ENCODE measurements around the gene DTX4. TPM values are rescaled to one million over a fixed set of nuclear protein-coding genes. Genes with fewer than 3 reads are reported as not detected.

The DTX4 gene
- polyA plus RNA-seq, 1 donor from 2014 or later: 31.4 TPM

DNA sequence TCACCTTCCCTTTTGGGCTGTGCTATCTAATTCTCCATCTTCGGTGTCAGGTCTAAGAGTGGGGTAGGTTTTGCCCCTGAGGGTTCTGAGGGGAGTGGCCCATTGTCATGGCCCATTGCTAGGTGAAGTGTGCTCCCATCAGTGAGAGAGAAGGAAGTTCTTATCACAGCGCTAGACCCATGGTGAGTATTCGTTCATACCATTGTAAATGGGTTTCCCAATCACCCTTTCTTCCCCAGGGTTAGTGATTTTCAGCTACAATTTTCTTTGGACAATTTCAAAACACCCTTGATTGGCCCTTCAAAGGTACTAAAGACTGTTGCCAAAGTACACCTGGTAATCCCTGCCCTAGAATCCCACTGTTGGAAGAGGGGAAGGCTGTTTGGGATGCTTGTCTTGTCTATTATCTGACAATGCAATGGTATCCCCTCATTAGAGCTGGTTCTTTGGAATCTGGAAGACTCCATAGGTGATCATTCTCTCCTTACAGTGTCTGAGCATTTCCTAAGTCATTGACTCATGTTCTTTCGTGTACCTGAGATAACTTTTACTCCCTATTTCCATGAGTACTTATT, 20.6 kb downstream of the DTX4 start:
- TF ChIP-seq TAF1 (IDR thresholded peaks at IDR 0.05; ENCODE audit: low read depth) (no peak), POLR2AphosphoS5 (IDR thresholded peaks at IDR 0.05) (no peak), EZH2 (IDR thresholded peaks at IDR 0.05; ENCODE audit: borderline replicate concordance, insufficient read depth, low read length, poor library complexity, severe bottlenecking) (no peak), SMC3 (conservative IDR thresholded peaks at IDR 0.05; ENCODE audit: poor library complexity) (no peak), RAD21 (conservative IDR thresholded peaks at IDR 0.05) (no peak), MXI1 (conservative IDR thresholded peaks at IDR 0.05; ENCODE audit: poor library complexity, severe bottlenecking) (no peak), REST (IDR thresholded peaks at IDR 0.05; ENCODE audit: borderline replicate concordance) (no peak), EP300 (conservative IDR thresholded peaks at IDR 0.05; ENCODE audit: poor library complexity, severe bottlenecking) (no peak)
- TF ChIP-seq, protein P1, sequence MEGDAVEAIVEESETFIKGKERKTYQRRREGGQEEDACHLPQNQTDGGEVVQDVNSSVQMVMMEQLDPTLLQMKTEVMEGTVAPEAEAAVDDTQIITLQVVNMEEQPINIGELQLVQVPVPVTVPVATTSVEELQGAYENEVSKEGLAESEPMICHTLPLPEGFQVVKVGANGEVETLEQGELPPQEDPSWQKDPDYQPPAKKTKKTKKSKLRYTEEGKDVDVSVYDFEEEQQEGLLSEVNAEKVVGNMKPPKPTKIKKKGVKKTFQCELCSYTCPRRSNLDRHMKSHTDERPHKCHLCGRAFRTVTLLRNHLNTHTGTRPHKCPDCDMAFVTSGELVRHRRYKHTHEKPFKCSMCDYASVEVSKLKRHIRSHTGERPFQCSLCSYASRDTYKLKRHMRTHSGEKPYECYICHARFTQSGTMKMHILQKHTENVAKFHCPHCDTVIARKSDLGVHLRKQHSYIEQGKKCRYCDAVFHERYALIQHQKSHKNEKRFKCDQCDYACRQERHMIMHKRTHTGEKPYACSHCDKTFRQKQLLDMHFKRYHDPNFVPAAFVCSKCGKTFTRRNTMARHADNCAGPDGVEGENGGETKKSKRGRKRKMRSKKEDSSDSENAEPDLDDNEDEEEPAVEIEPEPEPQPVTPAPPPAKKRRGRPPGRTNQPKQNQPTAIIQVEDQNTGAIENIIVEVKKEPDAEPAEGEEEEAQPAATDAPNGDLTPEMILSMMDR (IDR thresholded peaks at IDR 0.05; ENCODE audit: poor library complexity, severe bottlenecking): no peak
- Histone ChIP-seq H3F3A (ENCODE audit: insufficient read depth, low read length, poor library complexity, severe bottlenecking) (no peaks in the 10 kb centered on the region), H3K36me3 (ENCODE audit: insufficient read depth, low read length) (peaks cover 45% of the 10 kb centered on the region), H3K27me3 (ENCODE audit: insufficient read depth, low read depth, low read length) (no peaks in the 10 kb centered on the region), H4K20me1 (ENCODE audit: insufficient read depth) (no peaks in the 10 kb centered on the region), H3K4me2 (ENCODE audit: low read length) (no peak overlapping the region), H3K27ac (ENCODE audit: low read length) (no peak overlapping the region), H3K9me3 (ENCODE audit: low read length) (peaks cover 4% of the 10 kb centered on the region), H3K9me2 (ENCODE audit: insufficient read depth, low read length) (no peaks in the 10 kb centered on the region), H2AFZ (ENCODE audit: low read depth, low read length) (no peak overlapping the region), H3K9ac (ENCODE audit: low read length) (no peak overlapping the region), H3K4me3 (ENCODE audit: low read length) (no peak overlapping the region), H3K79me2 (replicated peaks; ENCODE audit: insufficient read depth, low read length) (peaks cover 8% of the 10 kb centered on the region)

DNA sequence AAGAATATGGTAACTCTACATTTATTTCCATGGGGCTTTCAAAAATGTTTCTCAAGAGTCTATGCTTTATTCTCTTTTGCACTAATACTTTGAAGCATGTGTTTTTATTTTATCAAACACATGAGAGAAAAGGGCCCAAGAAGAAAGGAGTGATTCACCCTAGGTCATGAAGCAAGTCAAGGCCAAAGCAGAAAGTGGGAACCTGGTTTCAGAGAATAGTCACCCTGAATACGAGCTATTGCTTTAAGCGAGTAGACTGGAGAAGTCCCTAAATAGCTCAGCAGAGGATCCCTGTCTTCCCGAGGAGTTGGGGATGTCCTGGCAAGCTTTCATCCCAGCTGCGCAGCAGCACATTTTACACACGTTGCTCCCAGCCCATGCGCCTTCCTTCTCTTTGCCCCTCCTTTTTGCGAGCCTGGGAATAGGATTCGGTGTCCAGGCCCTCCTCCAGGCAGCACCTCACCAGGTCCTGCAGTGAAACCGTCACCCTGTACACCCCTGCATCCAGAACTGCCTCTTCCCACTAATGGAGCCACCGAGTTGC, 21.7 kb downstream of the DTX4 start:
- peaks cover 4% of the 10 kb centered on the region for H3K9me3 ChIP-seq (ENCODE audit: low read length)
- H2AFZ ChIP-seq (ENCODE audit: low read depth, low read length): no peak overlapping the region
- no peak for TF ChIP-seq POLR2AphosphoS5 (IDR thresholded peaks at IDR 0.05)
- no peak for TF ChIP-seq SMC3 (conservative IDR thresholded peaks at IDR 0.05; ENCODE audit: poor library complexity)
- no peak for TF ChIP-seq REST (IDR thresholded peaks at IDR 0.05; ENCODE audit: borderline replicate concordance)
- no peaks in the 10 kb centered on the region for H3F3A ChIP-seq (ENCODE audit: insufficient read depth, low read length, poor library complexity, severe bottlenecking)
- H3K27ac ChIP-seq (ENCODE audit: low read length): no peak overlapping the region
- H3K36me3 ChIP-seq (ENCODE audit: insufficient read depth, low read length): peaks cover 41% of the 10 kb centered on the region
- no peaks in the 10 kb centered on the region for H4K20me1 ChIP-seq (ENCODE audit: insufficient read depth)
- H3K27me3 ChIP-seq (ENCODE audit: insufficient read depth, low read depth, low read length): no peaks in the 10 kb centered on the region
- no peak overlapping the region for H3K4me2 ChIP-seq (ENCODE audit: low read length)
- no peak overlapping the region for H3K9ac ChIP-seq (ENCODE audit: low read length)
- no peaks in the 10 kb centered on the region for H3K79me2 ChIP-seq (replicated peaks; ENCODE audit: insufficient read depth, low read length)
- no peaks in the 10 kb centered on the region for H3K9me2 ChIP-seq (ENCODE audit: insufficient read depth, low read length)
- H3K4me3 ChIP-seq (ENCODE audit: low read length): no peak overlapping the region
